Peyer's patch (tissue), 4 donors: ENCODE measurements around the gene INHBA. TPM values are rescaled to one million over a fixed set of nuclear protein-coding genes. Genes with fewer than 3 reads are reported as not detected.
A peak's percentile ranks its signal among the peaks of the same experiment; 100 is the strongest.

Source experiments
- DNase-seq, 3 donors: peaks; one replicate each; pipeline ENCODE4 v3.0.0-alpha.2; 2017 to 2019
- H3K27ac ChIP-seq, 4 donors: fragments of 200-600 bp; sonication (generic); one replicate each; pipeline ENCODE4 v1.5.1; 2016 to 2019
- H3K27me3 ChIP-seq, 2 donors: fragments of 200-600 bp; sonication (generic); one replicate each; pipeline ENCODE4 v1.5.1; 2019
- H3K36me3 ChIP-seq, 3 donors: fragments of 200-600 bp; sonication (generic); one replicate each; pipeline ENCODE4 v1.5.1; 2016 to 2019
- H3K4me1 ChIP-seq, 4 donors: fragments of 200-600 bp; sonication (generic); one replicate each; pipeline ENCODE4 v1.5.1; 2016 to 2019
- H3K4me3 ChIP-seq, 4 donors: fragments of 200-600 bp; sonication (generic); 1 replicate in 3 of 4; 2 replicates in 1 of 4; pipeline ENCODE4 v1.5.1; 2016 to 2019; ENCODE audit warnings: mild to moderate bottlenecking in 1 of 4
- H3K9me3 ChIP-seq, 4 donors: fragments of 200-600 bp; sonication (generic); one replicate each; pipeline ENCODE4 v1.5.1; 2016 to 2019; ENCODE audit warnings: mild to moderate bottlenecking in 1 of 4
- CTCF ChIP-seq, 6 experiments: fragments of 450-650 bp in 4 of 6; fragments of 200-600 bp in 2 of 6; sonication (generic) in 1 of 6; IDR thresholded peaks; one replicate each; pipeline ENCODE4 v1.5.1; 2017 to 2019; ENCODE audit warnings: antibody characterized with exemption in 6 of 6, mild to moderate bottlenecking in 3 of 6, moderate library complexity in 1 of 6
- POLR2A ChIP-seq, 2 donors: fragments of 450-650 bp; IDR thresholded peaks; one replicate each; pipeline ENCODE4 v1.5.1; 2017; ENCODE audit warnings: antibody characterized with exemption in 2 of 2, mild to moderate bottlenecking in 2 of 2, moderate library complexity in 2 of 2
- total RNA-seq, 4 donors: library from RNA; depleted of rRNA; stranded (reverse); fragments of >200 nt; gene quantifications; one replicate each; pipeline ENCODE4 v1.1.0, GENCODE V29; 2016

The INHBA gene
- total RNA-seq, 4 donors from 2014 or later = 0.19 to 1.7 (median 1.3) TPM; not detected in 1

GRCh38 chr7:41705109-41705901 lies 2.4 kb upstream of the INHBA start:
- no peaks in the 10 kb centered on the region for H3K36me3 ChIP-seq
- H3K4me1 ChIP-seq = peaks cover 0 to 7% (median 2%) of the 10 kb centered on the region in 4 donors
- DNase-seq = peak; percentile 76 to 92 (median 91)
- no peaks in the 10 kb centered on the region for H3K9me3 ChIP-seq
- peak overlapping the region; percentile 45 to 57 (median 51) for H3K4me3 ChIP-seq
- H3K27me3 ChIP-seq = no peaks in the 10 kb centered on the region
- peak overlapping the region; percentile 40 to 85 (median 68) for H3K27ac ChIP-seq
- peak; percentile 12 to 82 (median 66) for TF ChIP-seq CTCF (IDR thresholded peaks at IDR 0.05)
- TF ChIP-seq POLR2A (IDR thresholded peaks at IDR 0.05) = no peak

- H3K27me3 ChIP-seq = no peaks in the 10 kb centered on the region
- no peak overlapping the region for H3K27ac ChIP-seq
- TF ChIP-seq CTCF (IDR thresholded peaks at IDR 0.05) (no peak), POLR2A (IDR thresholded peaks at IDR 0.05) (no peak)
- no peak for DNase-seq
- H3K4me3 ChIP-seq = no peak overlapping the region
- H3K9me3 ChIP-seq = no peaks in the 10 kb centered on the region
- peaks cover 0 to 9% (median 2%) of the 10 kb centered on the region in 4 donors for H3K4me1 ChIP-seq
- no peaks in the 10 kb centered on the region for H3K36me3 ChIP-seq
These were observed 1.6 kb downstream of the INHBA start for GRCh38 chr7:41701068-41701941.

DNA sequence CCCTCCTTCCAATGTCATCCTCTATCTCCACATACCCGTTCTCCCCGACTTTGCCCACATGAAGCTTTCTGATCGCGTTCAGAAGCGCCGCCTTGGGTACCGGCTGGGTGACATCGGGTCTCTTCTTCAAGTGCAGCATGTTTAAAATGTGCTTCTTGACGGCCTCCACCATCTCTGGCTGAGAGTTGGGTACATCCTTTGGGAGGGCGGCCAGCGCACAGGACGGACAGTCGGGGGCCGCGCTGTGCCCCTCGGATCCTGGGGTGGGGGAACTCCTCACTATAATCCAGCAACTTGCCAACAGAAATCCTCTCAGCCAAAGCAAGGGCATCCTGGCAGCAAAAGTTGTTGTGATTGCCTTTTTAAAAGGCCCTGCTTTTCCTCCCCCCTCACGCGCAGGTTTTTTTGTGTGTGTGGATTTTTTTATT lies 2.8 kb downstream of the INHBA start:
- Histone ChIP-seq H3K27ac (peak overlapping the region in 1 of 4 donors; percentile 38), H3K4me3 (peak overlapping the region in 2 of 4 donors; percentile 5 to 38), H3K4me1 (peaks cover 0 to 4% (median 0%) of the 10 kb centered on the region in 4 donors), H3K9me3 (no peaks in the 10 kb centered on the region), H3K27me3 (no peaks in the 10 kb centered on the region), H3K36me3 (no peaks in the 10 kb centered on the region)
- no peak for DNase-seq
- TF ChIP-seq CTCF (IDR thresholded peaks at IDR 0.05) (no peak), POLR2A (IDR thresholded peaks at IDR 0.05) (no peak)

DNA sequence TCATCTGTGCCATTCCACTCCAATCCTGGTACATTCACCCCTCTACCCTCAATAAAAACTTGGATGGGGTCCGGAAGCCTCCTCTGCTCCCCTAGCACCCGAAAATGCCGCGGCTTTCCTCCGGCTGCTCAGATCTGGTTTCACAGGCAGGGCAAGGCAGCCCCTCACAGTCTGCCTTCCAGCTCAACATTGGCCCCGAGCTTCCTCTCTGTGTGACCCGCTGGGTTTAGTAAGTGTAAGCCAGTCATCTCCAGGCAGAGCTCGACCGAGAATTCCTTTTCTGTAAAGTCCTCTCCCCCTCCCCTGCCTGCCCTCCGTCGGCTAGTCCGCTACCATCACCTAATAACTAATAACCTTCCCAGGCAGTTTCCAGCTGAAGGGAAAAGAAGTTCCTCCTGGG lies 3.4 kb downstream of the INHBA start:
- TF ChIP-seq POLR2A (IDR thresholded peaks at IDR 0.05) (no peak), CTCF (IDR thresholded peaks at IDR 0.05) (no peak)
- DNase-seq = no peak
- Histone ChIP-seq H3K27ac (peak overlapping the region in 1 of 4 donors; percentile 7), H3K27me3 (no peaks in the 10 kb centered on the region), H3K36me3 (no peaks in the 10 kb centered on the region), H3K4me1 (peaks cover 0 to 4% (median 0%) of the 10 kb centered on the region in 4 donors), H3K9me3 (no peaks in the 10 kb centered on the region), H3K4me3 (peak overlapping the region in 3 of 4 donors; percentile 3 to 38 (median 5))

GRCh38 chr7:41698726-41699125 lies 4.2 kb downstream of the INHBA start:
- Histone ChIP-seq H3K27ac (no peak overlapping the region), H3K4me3 (peak overlapping the region in 1 of 4 donors; percentile 38), H3K27me3 (no peaks in the 10 kb centered on the region), H3K4me1 (peaks cover 0 to 4% (median 0%) of the 10 kb centered on the region in 4 donors), H3K36me3 (no peaks in the 10 kb centered on the region), H3K9me3 (no peaks in the 10 kb centered on the region)
- DNase-seq = no peak
- TF ChIP-seq POLR2A (IDR thresholded peaks at IDR 0.05) = no peak
- TF ChIP-seq CTCF (IDR thresholded peaks at IDR 0.05) = no peak
